Parathyroid adenoma (tissue), 2 donors: ENCODE data around the gene TAF1D.

Experiments used
- H2AFZ ChIP-seq: fragments of 300-600 bp; sonication (generic); one replicate; pipeline ENCODE4 v1.7.0; 2017; ENCODE audit warnings: antibody characterized with exemption, mild to moderate bottlenecking
- H3K27ac ChIP-seq: fragments of 300-600 bp; sonication (generic); one replicate; pipeline ENCODE4 v1.7.0; 2017
- H3K27me3 ChIP-seq: fragments of 300-600 bp; sonication (generic); one replicate; pipeline ENCODE4 v1.7.0; 2017; ENCODE audit warnings: low read length; ENCODE audit not compliant: control insufficient read depth, insufficient read depth
- H3K36me3 ChIP-seq: fragments of 300-600 bp; sonication (generic); one replicate; pipeline ENCODE4 v1.7.0; 2017; ENCODE audit warnings: low read length; ENCODE audit not compliant: control insufficient read depth, insufficient read depth
- H3K4me1 ChIP-seq: fragments of 300-600 bp; sonication (generic); one replicate; pipeline ENCODE4 v1.7.0; 2017; ENCODE audit warnings: control low read depth
- H3K4me2 ChIP-seq: fragments of 300-600 bp; sonication (generic); one replicate; pipeline ENCODE4 v1.7.0; 2017; ENCODE audit warnings: low read length
- H3K4me3 ChIP-seq: fragments of 300-600 bp; sonication (generic); one replicate; pipeline ENCODE4 v1.7.0; 2017; ENCODE audit warnings: low read depth, low read length
- H3K79me2 ChIP-seq: fragments of 300-600 bp; sonication (generic); one replicate; pipeline ENCODE4 v1.7.0; 2017; ENCODE audit warnings: control low read depth
- H3K9ac ChIP-seq: fragments of 300-600 bp; sonication (generic); one replicate; pipeline ENCODE4 v1.7.0; 2017; ENCODE audit warnings: mild to moderate bottlenecking
- H3K9me3 ChIP-seq: fragments of 300-600 bp; sonication (generic); one replicate; pipeline ENCODE4 v1.7.0; 2017; ENCODE audit warnings: low read length; ENCODE audit not compliant: control insufficient read depth
- TF ChIP-seq, protein P1 (sequence below): fragments of 300-600 bp; sonication (generic); IDR thresholded peaks from one replicate; pipeline ENCODE4 v1.7.0; 2017; ENCODE audit warnings: antibody characterized with exemption, mild to moderate bottlenecking
- donor health status: primary hyperparathyroidism.

The TAF1D gene

DNA sequence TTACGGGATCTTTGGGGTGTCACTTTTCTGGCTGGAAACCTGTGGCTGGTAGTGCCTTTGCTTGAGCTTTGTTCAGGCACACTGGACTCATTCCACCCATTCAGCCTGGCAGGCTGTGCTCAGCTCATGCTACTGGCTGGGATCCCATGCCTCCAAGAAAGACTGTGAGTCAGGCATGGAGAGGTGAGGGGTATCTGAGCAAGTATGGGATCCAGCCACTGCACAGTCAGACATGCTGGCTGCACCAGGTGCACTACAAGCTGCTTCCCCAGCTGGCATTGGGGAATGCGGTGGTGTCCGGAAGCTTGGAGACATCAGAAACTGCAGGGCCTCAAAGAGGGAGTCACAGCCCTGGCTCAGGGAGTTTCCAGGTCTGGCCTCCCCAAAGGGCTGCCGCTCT is 30.8 kb upstream of the TAF1D start:
- Histone ChIP-seq H3K4me3 (no peak overlapping the region), H3K9ac (no peak overlapping the region), H3K79me2 (no peaks in the 10 kb centered on the region), H3K27ac (no peak overlapping the region), H3K9me3 (no peaks in the 10 kb centered on the region), H3K27me3 (no peaks in the 10 kb centered on the region), H3K4me1 (no peaks in the 10 kb centered on the region), H2AFZ (no peak overlapping the region), H3K36me3 (no peaks in the 10 kb centered on the region), H3K4me2 (no peak overlapping the region)
- TF ChIP-seq, protein P1, sequence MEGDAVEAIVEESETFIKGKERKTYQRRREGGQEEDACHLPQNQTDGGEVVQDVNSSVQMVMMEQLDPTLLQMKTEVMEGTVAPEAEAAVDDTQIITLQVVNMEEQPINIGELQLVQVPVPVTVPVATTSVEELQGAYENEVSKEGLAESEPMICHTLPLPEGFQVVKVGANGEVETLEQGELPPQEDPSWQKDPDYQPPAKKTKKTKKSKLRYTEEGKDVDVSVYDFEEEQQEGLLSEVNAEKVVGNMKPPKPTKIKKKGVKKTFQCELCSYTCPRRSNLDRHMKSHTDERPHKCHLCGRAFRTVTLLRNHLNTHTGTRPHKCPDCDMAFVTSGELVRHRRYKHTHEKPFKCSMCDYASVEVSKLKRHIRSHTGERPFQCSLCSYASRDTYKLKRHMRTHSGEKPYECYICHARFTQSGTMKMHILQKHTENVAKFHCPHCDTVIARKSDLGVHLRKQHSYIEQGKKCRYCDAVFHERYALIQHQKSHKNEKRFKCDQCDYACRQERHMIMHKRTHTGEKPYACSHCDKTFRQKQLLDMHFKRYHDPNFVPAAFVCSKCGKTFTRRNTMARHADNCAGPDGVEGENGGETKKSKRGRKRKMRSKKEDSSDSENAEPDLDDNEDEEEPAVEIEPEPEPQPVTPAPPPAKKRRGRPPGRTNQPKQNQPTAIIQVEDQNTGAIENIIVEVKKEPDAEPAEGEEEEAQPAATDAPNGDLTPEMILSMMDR = no peak

DNA sequence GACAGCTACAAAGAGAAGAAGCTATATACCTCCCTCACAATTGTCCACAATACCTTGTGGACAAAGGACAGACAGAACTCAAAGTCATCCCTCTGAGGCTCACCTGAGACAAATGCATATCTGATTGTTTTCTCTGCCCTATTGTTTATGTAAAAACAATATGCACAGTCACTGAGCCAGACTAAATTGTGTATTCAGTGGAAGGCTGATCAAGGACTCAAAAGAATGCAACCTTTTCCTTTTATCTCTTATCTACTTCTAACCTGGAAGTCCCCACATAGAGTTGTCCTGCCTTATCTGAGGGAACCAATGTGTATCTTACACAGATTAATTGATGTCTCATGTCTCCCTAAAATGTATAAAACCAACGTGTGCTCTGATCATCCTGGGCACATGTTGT is 28.9 kb upstream of the TAF1D start:
- no peak overlapping the region for H2AFZ ChIP-seq
- H3K36me3 ChIP-seq = no peaks in the 10 kb centered on the region
- H3K9ac ChIP-seq = no peak overlapping the region
- H3K4me1 ChIP-seq = no peaks in the 10 kb centered on the region
- H3K27ac ChIP-seq = no peak overlapping the region
- no peak overlapping the region for H3K4me2 ChIP-seq
- TF ChIP-seq, protein P1 = no peak
- no peaks in the 10 kb centered on the region for H3K27me3 ChIP-seq
- H3K79me2 ChIP-seq = no peaks in the 10 kb centered on the region
- no peaks in the 10 kb centered on the region for H3K9me3 ChIP-seq
- H3K4me3 ChIP-seq = no peak overlapping the region

DNA sequence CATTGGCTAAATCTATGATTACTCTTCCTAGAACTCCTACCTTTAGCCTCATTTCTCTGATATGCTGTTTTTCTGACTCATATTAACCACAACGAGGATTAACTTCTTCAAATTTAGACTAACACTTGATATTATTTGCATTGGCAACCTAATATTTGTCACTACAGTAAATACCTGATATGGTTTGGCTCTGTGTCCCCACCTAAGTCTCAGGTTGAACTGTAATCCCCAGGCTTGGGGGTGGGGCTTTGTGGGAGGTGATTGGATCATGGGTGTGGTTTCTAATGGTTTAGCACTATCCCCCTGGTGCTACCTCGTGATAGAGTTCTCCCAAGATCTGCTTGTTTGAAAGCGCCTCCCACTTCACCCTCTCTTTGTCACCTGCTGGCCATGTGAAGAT is 25.7 kb upstream of the TAF1D start:
- H2AFZ ChIP-seq = no peak overlapping the region
- H3K27ac ChIP-seq = no peak overlapping the region
- no peak overlapping the region for H3K4me2 ChIP-seq
- no peak overlapping the region for H3K4me3 ChIP-seq
- no peaks in the 10 kb centered on the region for H3K4me1 ChIP-seq
- no peaks in the 10 kb centered on the region for H3K79me2 ChIP-seq
- no peaks in the 10 kb centered on the region for H3K9me3 ChIP-seq
- no peak overlapping the region for H3K9ac ChIP-seq
- no peaks in the 10 kb centered on the region for H3K27me3 ChIP-seq
- no peaks in the 10 kb centered on the region for H3K36me3 ChIP-seq
- TF ChIP-seq, protein P1 = no peak

DNA sequence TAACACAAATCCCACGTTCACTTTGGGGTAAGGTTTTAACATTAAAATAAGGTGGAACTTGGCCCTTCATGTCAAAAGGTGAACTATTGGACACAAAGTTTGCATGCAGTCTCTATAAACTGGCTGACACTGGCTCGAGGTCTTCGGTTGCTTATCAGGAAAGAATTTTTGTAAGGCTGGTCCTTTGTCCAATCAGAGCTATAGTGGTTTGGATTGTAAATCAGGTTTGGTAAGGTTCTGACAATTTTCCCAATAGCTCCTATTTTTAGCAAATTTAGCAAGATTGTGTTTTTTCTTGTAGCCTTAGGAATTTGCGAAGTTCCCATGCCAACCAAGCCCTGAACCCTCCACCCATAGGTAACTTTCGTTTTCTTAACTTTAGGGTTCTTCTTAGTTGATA is 25.2 kb upstream of the TAF1D start:
- Histone ChIP-seq H3K36me3 (no peaks in the 10 kb centered on the region), H3K9ac (no peak overlapping the region), H3K27ac (no peak overlapping the region), H3K9me3 (no peaks in the 10 kb centered on the region), H3K4me2 (no peak overlapping the region), H3K4me3 (no peak overlapping the region), H2AFZ (no peak overlapping the region), H3K4me1 (no peaks in the 10 kb centered on the region), H3K27me3 (no peaks in the 10 kb centered on the region), H3K79me2 (no peaks in the 10 kb centered on the region)
- TF ChIP-seq, protein P1 = no peak

DNA sequence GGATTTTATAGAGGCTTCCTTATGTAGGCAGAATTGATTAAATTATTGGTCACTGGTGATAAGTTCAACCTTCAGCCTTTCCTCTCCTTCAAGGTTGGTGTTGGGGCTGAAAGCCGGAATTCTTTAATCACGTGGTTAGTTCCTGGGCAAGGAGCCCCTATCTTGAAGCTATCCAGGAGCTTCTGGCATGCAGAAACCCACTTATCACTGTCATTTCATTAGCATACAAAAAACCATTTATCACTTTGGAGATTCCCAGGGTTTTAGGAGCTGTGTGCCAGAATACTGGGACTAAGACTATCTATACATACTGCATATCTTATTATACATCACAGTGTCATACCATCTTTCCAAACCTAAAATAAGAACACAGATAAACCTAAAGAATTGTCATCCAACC is 24.3 kb upstream of the TAF1D start:
- Histone ChIP-seq H3K4me3 (no peak overlapping the region), H3K9me3 (no peaks in the 10 kb centered on the region), H3K4me2 (no peak overlapping the region), H3K27ac (no peak overlapping the region), H3K9ac (no peak overlapping the region), H3K4me1 (no peaks in the 10 kb centered on the region), H3K27me3 (no peaks in the 10 kb centered on the region), H3K36me3 (no peaks in the 10 kb centered on the region), H2AFZ (no peak overlapping the region), H3K79me2 (no peaks in the 10 kb centered on the region)
- TF ChIP-seq, protein P1 = no peak
